HG02938 (cell line): ENCODE results near the gene CCT5.

ENCODE experiments used
- ATAC-seq: cut with Tn5 transposase; IDR thresholded peaks from one replicate; pipeline ENCODE4 v1.9.1; 2021; ENCODE audit warnings: mild to moderate bottlenecking, moderate library complexity; ENCODE audit not compliant: unreplicated experiment

The CCT5 gene

DNA sequence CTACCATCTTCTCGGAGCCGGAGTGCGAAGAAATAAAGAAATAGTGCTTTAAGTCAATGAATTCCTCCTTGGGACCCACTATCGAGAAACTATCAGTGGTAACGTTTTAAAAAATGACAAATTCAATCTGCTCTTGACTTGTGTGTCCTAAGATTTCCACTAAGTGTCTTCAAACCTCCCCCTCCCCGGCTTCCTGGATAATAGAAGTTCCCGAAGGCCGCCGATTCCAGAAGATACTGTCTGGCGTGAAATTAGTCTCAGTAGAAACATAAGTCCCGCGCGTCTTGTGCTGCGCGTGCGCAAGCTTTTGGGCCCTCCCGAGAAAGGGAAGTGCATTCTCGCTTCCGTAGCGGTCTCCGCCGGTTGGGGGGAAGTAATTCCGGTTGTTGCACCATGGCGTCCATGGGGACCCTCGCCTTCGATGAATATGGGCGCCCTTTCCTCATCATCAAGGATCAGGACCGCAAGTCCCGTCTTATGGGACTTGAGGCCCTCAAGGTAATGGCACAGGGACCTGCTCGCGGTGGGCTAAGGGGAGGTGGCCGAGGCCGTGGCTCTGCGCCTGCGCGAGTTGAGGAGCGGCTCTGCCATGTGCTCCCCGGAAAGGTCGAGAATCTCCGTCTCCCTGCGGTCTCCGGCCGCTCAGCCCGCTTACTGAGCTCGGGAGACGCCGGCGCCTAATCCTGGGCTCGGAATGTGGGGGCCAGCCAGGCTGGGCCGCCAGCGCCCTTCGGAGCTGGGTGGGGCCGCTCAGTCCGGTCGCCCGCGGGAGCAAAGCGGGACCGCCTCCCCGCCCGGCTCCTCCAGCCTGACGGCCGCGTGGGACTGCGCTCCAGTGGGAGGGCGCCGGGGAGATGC lies at the start of gene CCT5:
Gene CCT5 (plus strand): TSS at position 333 of the 858 bp plus-strand sequence. CDS start 61 bp downstream, at position 394.
- peak; percentile 82 for ATAC-seq

GRCh38 chr5:10201223-10201868 lies 48.7 kb upstream of the CCT5 start:
- ATAC-seq = no peak

- no peak for ATAC-seq
These were observed 47.8 kb upstream of the CCT5 start for GRCh38 chr5:10202089-10202910.

- ATAC-seq = no peak
These were observed 41.1 kb upstream of the CCT5 start for GRCh38 chr5:10209004-10209403.

- no peak for ATAC-seq
These were observed 36.8 kb upstream of the CCT5 start for GRCh38 chr5:10213316-10213715.

DNA sequence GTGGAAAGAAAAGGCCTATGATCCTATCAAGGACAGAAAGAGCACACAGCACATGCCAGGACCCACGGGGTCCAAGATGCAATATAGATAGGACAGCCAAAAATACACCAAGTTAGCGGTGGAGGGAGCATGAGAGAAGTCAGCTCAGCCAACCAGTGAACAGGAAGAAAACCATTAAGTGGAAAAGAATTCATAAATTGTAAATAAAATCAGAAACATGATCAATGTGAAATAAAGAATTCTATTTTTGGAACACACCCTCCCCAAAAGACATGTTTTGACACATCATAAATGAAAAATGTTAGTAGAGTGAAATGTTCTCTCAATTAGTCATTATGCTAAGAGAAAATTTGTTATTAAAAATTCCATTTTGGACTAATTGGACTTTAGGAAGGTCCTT lies 36.0 kb upstream of the CCT5 start:
- no peak for ATAC-seq

GRCh38 chr5:10215366-10215765 lies 34.7 kb upstream of the CCT5 start:
- no peak for ATAC-seq

- ATAC-seq = no peak
These were observed 34.0 kb upstream of the CCT5 start for GRCh38 chr5:10216107-10216506.

DNA sequence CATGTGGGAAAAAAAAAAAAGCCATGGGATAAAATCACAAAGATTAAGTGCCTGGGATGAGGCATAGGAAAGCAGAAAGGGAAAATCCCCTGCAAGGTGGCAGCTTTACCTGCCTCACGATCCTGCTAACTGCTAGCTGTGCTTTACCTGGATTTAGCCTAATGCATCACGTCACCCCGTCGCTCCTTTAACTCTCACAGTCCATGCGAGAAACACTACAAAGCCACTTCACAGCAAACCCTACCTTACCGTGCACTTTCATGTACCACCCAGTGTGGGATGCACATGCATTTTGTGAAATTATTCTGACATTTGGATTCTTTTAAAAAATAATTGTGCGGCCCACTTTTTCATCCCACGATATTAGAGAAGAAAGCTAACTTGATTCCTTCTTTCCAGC lies 31.4 kb upstream of the CCT5 start:
- ATAC-seq = no peak

- no peak for ATAC-seq
These were observed 31.0 kb upstream of the CCT5 start for GRCh38 chr5:10219068-10219467.

GRCh38 chr5:10220248-10220647 lies 29.8 kb upstream of the CCT5 start:
- ATAC-seq = no peak

DNA sequence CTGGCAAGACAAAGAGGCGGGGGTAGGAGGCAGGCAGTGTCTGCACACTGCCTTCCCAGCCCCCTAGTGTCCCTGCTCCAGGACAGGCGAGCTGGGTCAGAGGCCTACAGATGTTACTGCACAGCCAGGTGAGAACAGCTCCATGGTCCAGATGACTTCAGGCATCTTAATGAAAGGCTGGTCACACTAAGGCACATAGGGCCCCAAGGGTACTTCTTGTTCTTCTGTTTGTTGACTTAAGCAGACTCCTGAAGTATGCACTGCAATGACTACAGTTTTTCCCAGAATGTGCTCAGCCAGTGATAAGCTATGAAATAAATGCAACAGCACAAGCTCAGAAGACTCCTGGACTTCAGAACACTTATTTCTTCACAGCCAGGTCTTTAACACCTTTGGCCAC lies 27.8 kb upstream of the CCT5 start:
- no peak for ATAC-seq

- no peak for ATAC-seq
These were observed 22.7 kb upstream of the CCT5 start for GRCh38 chr5:10227379-10227778.

DNA sequence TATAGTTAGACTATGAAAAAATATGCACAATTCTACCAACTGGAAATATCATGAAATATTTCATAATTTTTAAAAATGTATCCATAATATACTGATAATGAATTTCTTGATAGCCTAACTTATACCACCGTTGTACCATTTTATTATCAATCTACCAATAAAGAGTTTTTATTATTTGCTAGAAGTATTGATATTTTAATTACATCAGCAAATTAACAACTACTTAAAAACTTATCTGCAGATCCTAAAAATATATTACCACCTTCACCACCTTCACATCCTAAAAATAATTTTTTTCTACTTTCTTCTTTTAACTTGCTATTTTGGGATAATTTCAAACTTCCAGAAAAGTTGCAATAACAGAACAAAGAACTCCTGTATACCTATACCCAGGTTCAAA lies 21.8 kb upstream of the CCT5 start:
- ATAC-seq = no peak

DNA sequence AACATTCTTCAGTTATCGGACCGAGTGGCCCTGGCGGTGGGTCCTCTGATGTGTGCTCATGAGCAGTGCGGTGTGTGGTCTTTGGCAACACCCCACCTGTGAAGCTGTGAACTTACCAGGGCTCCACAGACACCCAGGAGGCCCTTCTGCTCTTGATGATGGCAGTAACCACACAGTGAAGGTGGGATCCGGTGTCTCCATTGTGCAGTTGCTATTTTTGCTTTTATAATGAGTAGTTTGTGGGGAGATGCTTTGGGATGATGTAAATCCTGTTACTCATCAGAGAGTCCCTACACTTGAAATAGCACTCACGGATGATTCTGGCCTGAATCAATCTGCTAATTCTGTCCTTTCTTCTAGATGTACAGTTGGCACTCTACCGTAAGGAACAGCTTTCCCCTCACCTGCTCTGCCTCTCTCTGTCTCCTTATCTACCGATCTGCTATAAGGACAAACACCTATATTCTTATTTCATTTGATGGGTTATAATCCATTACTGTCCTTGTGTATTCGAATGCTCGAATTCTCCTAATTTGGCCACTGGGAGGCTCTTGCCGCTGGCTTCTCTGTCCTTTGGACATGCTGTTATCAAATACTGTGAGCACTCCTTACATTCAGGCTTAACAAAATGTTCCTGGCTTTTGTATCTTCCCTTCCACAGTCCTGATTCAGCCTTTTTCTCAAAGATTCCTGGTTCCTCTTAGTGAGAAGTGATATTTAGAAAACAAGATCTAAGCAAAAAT lies 20.6 kb upstream of the CCT5 start:
- no peak for ATAC-seq

DNA sequence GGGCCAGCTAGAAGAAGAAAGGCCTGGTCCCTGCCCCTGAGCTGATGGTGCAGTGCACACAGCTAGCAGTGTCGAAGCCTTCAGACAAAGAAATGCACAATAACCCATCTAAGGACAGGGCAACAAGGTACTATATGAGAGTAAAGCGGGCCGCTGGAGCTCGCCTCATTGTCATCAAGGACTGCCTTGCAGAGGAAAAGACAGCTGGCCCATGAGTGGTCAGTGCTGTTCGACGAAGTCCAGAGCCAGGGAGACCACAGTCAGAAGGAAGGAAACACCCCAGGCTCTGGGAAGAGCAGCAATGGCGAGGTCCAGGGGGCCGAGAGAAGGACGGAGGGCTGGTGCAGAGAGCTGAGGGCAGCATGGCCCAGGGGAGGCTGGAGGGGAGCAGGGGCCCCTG lies 17.7 kb upstream of the CCT5 start:
- ATAC-seq = no peak

DNA sequence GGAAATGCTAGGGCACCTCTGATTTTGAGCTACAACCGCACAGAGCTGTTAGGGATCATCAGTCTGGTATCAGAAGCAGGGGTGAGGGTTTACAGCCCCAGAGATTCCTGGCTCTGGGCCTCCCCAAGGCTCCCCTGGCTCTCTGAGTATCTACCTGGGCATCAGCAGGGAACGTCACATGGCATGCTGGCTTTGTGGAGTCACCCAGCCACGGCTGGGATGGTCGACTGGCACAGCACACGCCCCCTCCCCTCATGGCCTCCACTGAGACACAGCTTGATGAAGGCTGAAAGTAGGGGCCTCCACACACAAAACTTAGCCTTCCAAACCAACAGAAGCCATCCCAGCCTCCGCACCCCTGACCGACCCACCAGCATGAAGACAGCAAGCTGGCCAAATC lies 17.1 kb upstream of the CCT5 start:
- ATAC-seq = no peak

DNA sequence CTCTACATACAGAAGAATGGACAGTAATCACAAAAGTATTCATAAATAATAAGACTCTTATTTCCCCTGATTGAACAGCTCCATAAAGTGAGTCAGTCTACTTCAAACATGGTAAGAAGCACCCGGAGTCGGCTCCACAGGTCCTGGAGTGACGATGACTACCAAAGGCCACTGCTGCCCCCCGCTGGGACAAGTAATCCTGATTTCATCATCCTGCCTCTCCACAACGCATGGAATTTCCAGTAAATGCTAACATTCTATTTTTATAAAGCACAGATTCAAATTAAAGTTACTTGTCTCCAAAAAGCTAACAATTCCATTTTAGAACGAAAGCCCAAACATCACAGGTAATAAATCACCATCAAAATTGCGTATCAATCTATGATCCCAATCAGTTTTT lies 16.6 kb upstream of the CCT5 start:
- no peak for ATAC-seq

- no peak for ATAC-seq
These were observed 14.7 kb upstream of the CCT5 start for GRCh38 chr5:10235350-10235749.

DNA sequence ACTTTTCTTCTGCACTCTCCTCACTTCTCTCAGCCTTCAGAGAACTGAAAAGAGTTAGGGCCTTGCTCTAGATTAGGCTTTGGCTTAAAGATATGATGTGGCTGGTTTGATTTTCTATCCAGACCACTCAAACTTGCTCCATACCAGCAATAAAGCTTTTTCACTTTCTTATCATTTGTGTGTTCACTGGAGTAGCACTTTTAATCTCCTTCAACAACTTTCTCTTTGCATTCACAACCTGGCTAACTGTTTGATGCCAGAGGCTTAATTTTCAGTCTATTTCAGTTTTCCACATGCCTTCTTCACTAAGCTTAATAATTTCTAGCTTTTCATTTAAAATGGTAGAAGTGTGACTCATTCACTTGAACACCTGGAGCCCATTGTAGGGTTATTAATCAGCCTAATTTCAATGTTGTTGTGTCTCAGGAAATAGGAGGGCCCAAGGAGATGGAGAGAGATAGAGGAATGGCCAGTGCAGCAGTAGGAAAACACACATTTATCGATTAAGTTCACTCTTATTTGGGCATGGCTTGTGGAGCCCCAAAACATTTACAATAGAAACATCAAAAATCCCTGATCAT lies 6.3 kb upstream of the CCT5 start:
- ATAC-seq = no peak
